ENCODE data around the gene ZNF284.

ZNF284 gene

GRCh38 chr19:44032001-44032610, 39.9 kb upstream of the ZNF284 start:
- no peak for ATAC-seq

DNA sequence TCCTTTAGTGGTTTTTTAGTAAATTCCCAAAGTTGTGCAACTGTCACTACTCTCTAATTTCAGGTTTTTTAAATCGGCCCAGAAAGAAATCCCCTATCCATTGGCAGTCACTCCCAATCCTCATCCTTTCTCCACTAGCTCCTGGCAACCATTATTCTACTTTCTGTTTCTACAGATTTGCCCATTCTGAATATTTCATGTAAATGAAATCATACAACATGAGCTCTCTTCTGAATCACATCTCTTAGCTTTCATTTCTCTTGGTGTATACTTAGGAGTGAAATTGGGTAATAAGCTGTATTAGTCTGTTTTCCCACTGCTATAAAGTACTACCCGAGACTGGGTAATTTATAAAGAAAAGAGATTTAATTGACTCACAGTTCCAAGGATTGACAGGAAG, 29.8 kb upstream of the ZNF284 start:
- no peak for TF ChIP-seq TOX (CRISPR knock-in tag; IDR thresholded peaks at IDR 0.05; ENCODE audit: borderline replicate concordance)
- TF ChIP-seq ZFP3 (CRISPR knock-in tag; IDR thresholded peaks at IDR 0.05) = no peak
- no peak for TF ChIP-seq ZFP30 (CRISPR knock-in tag; IDR thresholded peaks at IDR 0.05)
- no peak for TF ChIP-seq ZNF70 (CRISPR knock-in tag; IDR thresholded peaks at IDR 0.05)
- TF ChIP-seq ZNF565 (CRISPR knock-in tag; conservative IDR thresholded peaks at IDR 0.05; ENCODE audit: low read depth) = no peak
- TF ChIP-seq, protein P1, sequence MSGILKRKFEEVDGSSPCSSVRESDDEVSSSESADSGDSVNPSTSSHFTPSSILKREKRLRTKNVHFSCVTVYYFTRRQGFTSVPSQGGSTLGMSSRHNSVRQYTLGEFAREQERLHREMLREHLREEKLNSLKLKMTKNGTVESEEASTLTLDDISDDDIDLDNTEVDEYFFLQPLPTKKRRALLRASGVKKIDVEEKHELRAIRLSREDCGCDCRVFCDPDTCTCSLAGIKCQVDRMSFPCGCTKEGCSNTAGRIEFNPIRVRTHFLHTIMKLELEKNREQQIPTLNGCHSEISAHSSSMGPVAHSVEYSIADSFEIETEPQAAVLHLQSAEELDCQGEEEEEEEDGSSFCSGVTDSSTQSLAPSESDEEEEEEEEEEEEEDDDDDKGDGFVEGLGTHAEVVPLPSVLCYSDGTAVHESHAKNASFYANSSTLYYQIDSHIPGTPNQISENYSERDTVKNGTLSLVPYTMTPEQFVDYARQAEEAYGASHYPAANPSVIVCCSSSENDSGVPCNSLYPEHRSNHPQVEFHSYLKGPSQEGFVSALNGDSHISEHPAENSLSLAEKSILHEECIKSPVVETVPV (CRISPR knock-in tag; IDR thresholded peaks at IDR 0.05) = no peak
- TF ChIP-seq, protein P2, sequence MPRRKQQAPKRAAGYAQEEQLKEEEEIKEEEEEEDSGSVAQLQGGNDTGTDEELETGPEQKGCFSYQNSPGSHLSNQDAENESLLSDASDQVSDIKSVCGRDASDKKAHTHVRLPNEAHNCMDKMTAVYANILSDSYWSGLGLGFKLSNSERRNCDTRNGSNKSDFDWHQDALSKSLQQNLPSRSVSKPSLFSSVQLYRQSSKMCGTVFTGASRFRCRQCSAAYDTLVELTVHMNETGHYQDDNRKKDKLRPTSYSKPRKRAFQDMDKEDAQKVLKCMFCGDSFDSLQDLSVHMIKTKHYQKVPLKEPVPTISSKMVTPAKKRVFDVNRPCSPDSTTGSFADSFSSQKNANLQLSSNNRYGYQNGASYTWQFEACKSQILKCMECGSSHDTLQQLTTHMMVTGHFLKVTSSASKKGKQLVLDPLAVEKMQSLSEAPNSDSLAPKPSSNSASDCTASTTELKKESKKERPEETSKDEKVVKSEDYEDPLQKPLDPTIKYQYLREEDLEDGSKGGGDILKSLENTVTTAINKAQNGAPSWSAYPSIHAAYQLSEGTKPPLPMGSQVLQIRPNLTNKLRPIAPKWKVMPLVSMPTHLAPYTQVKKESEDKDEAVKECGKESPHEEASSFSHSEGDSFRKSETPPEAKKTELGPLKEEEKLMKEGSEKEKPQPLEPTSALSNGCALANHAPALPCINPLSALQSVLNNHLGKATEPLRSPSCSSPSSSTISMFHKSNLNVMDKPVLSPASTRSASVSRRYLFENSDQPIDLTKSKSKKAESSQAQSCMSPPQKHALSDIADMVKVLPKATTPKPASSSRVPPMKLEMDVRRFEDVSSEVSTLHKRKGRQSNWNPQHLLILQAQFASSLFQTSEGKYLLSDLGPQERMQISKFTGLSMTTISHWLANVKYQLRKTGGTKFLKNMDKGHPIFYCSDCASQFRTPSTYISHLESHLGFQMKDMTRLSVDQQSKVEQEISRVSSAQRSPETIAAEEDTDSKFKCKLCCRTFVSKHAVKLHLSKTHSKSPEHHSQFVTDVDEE (CRISPR knock-in tag; IDR thresholded peaks at IDR 0.05) = no peak
- TF ChIP-seq BACH2 (CRISPR knock-in tag; IDR thresholded peaks at IDR 0.05; ENCODE audit: borderline replicate concordance) = no peak
- no peak for TF ChIP-seq TCF4 (CRISPR knock-in tag; IDR thresholded peaks at IDR 0.05; ENCODE audit: borderline replicate concordance)
- no peak for TF ChIP-seq SNAI2 (CRISPR knock-in tag; IDR thresholded peaks at IDR 0.05)
- ATAC-seq = no peak

More at GRCh38 chr19:44032001-44032610, 39.9 kb upstream of the ZNF284 start:
- no peak for TF ChIP-seq ESRRG (CRISPR knock-in tag; IDR thresholded peaks at IDR 0.05)
- no peak for TF ChIP-seq GLIS3 (CRISPR knock-in tag; IDR thresholded peaks at IDR 0.05)
- no peak for TF ChIP-seq ZNF70 (CRISPR knock-in tag; IDR thresholded peaks at IDR 0.05)
- no peak for TF ChIP-seq TOX (CRISPR knock-in tag; IDR thresholded peaks at IDR 0.05; ENCODE audit: borderline replicate concordance)
- no peak for TF ChIP-seq POU6F1 (CRISPR knock-in tag; IDR thresholded peaks at IDR 0.05; ENCODE audit: borderline replicate concordance, low read depth)
- no peak for TF ChIP-seq ZFP30 (CRISPR knock-in tag; IDR thresholded peaks at IDR 0.05)
- TF ChIP-seq ZC3H10 (CRISPR knock-in tag; IDR thresholded peaks at IDR 0.05) = no peak
- no peak for TF ChIP-seq ISL1 (CRISPR knock-in tag; IDR thresholded peaks at IDR 0.05)
- no peak for TF ChIP-seq ZNF565 (CRISPR knock-in tag; conservative IDR thresholded peaks at IDR 0.05; ENCODE audit: low read depth)
- TF ChIP-seq ARNTL (CRISPR knock-in tag; IDR thresholded peaks at IDR 0.05; ENCODE audit: borderline replicate concordance, low read depth) = no peak
- no peak for TF ChIP-seq PPARA (CRISPR knock-in tag; IDR thresholded peaks at IDR 0.05; ENCODE audit: borderline replicate concordance)
- TF ChIP-seq OSR1 (CRISPR knock-in tag; IDR thresholded peaks at IDR 0.05) = no peak
- TF ChIP-seq ZNF8 (CRISPR knock-in tag; IDR thresholded peaks at IDR 0.05) = no peak
- no peak for TF ChIP-seq TCF4 (CRISPR knock-in tag; IDR thresholded peaks at IDR 0.05; ENCODE audit: borderline replicate concordance)
- no peak for TF ChIP-seq SNAI2 (CRISPR knock-in tag; IDR thresholded peaks at IDR 0.05)
- TF ChIP-seq CSDC2 (CRISPR knock-in tag; IDR thresholded peaks at IDR 0.05) = no peak
- TF ChIP-seq, protein P1 (CRISPR knock-in tag; IDR thresholded peaks at IDR 0.05) = no peak
- TF ChIP-seq RARB (CRISPR knock-in tag; IDR thresholded peaks at IDR 0.05) = no peak
- TF ChIP-seq, protein P3, sequence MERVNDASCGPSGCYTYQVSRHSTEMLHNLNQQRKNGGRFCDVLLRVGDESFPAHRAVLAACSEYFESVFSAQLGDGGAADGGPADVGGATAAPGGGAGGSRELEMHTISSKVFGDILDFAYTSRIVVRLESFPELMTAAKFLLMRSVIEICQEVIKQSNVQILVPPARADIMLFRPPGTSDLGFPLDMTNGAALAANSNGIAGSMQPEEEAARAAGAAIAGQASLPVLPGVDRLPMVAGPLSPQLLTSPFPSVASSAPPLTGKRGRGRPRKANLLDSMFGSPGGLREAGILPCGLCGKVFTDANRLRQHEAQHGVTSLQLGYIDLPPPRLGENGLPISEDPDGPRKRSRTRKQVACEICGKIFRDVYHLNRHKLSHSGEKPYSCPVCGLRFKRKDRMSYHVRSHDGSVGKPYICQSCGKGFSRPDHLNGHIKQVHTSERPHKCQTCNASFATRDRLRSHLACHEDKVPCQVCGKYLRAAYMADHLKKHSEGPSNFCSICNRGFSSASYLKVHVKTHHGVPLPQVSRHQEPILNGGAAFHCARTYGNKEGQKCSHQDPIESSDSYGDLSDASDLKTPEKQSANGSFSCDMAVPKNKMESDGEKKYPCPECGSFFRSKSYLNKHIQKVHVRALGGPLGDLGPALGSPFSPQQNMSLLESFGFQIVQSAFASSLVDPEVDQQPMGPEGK (CRISPR knock-in tag; IDR thresholded peaks at IDR 0.05; ENCODE audit: borderline replicate concordance) = no peak
- no peak for TF ChIP-seq ZFP3 (CRISPR knock-in tag; IDR thresholded peaks at IDR 0.05)

Measured in SK-N-SH treated with all-trans-retinoic acid at 6 μM for 48 hours (cell line).